Epidermal melanocyte (primary cell): ENCODE data around the gene YTHDC1.
"Not testable (repeated sequence)": the region's sequence is repeated elsewhere in the genome, so short reads cannot be mapped to it uniquely, and the experiment has no call there.

Experiments
- DNase-seq: peaks from one replicate; pipeline ENCODE4 v3.0.0; 2011; ENCODE audit warnings: low spot score; ENCODE audit not compliant: insufficient read length

YTHDC1 gene

DNA sequence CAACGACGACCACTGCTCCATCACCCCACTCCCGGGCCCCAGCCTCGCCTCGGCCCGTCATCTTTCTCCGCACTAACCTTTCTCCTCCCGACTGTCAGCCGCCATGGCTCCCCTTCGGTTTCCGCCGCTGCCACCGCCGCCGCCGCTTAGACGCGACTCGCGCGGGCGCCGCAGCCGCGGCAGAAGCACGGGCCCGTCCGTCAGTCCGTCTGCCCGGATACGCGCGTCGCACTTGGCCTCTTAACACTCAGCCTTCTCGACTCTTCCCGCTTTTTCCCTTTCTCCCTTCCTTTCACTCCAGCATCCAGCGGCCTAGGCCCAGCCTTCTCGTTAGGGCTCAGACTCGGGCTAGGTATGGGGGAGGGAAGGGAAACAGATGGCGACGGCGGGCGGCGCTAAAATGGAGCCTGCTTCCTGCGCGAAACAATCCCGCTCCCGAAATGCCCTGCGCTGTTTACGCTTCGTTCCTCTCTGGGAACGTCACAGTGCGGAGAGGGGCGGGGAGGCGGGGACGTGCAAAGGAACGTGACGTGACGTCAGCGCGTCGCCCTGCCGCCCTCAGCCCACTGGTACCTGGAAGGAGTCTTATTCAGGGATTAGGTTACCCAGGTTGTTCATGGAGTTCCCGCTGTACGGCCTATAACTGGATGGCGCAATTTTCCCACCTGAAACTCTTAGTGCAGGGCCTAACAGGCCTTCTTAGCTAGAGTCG, at the start of gene YTHDC1:
YTHDC1 (minus strand) TSS at position 442 of the 712 bp plus-strand sequence; CDS start at position 105, 337 bp downstream.
- peak; percentile 84 for DNase-seq

DNA sequence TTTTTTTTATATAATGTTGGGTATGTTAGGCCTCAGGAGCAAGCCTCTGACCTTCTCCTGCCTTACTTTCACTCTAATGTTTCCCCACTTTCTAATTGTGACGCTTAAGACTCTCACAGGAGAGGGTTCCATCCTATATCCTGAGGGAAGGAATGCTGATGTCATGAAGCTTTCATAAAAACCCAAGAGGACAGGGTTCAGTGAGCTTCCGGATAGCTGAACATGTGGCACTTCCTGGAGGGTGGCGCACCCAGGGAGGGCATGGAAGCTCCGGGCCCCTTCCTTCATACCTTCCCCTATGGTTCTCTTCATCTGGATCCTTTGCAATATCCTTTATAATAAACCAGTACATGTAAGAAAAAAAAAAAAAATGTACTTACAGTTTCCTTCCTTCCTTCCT, 49.4 kb upstream of the YTHDC1 start:
- DNase-seq = no peak

DNA sequence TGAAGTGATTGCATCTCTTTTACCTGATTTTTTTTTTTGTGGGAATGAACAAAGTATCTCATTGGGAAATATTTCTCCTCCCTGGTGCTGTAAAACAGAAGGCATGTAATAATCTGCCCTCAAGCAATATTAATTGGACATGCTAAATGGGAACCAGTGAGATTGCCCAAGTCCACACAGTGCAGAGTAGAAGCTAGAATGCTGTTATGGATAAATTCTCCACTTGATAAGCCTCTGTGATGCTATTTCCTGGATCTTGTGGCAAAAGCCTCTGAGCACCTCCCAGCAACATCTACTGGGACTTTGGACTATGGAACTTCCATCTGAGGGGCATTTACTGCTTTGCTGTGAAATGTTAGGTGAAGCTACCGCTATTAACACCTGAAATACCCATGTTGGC, 46.9 kb upstream of the YTHDC1 start:
- no peak for DNase-seq

DNA sequence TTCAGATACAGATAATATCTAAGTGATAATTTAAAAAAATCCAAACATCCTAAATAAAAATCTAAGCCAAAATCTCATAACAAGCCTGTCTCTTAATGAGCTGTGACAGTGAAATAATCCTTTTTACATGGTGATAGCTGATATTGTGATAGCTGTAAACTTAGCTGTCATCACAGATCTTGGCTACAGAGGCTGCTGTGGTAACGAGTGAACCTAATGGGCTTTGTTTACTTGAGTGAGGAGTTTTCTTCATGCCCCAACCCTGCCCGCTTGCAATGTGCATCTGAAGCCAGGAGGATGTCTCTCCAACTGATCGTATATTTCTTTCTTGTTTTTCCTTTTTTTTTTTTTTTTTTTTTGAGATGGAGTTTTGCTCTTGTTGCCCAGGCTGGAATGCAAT, 41.5 kb upstream of the YTHDC1 start:
- DNase-seq = no peak

DNA sequence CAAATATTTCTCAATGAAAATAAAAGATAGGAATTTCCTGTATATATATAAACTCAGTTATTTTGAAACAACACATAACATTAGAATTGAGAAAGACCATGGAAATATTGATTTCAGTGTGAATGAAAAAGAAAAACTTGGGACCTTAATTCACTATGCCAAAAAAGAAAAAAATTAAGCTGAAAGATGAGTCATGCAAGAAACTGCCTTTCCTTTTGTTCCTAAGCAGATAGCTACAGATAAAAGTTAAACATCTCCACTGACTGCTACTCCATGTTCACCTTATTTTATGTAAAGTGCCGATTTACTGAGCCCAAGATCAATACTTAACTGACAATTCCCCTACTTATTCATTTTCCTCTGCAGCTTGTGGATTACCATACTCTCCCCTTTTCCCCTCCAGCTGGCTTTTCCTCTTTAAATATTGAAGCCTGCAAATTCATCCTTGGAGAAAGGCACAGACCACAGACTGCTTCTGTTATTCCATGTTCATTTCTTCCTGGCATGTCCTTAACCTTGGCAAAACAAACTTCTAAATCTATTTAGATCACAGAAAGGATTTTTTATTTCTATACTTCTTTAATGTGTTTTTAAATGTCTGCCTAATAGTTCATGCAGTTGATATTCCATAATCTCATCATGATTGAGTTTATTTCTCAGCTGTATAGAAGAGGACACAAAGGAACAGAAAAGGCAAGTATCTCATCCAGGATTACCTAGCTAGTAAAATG, 40.5 kb upstream of the YTHDC1 start:
- no peak for DNase-seq

DNA sequence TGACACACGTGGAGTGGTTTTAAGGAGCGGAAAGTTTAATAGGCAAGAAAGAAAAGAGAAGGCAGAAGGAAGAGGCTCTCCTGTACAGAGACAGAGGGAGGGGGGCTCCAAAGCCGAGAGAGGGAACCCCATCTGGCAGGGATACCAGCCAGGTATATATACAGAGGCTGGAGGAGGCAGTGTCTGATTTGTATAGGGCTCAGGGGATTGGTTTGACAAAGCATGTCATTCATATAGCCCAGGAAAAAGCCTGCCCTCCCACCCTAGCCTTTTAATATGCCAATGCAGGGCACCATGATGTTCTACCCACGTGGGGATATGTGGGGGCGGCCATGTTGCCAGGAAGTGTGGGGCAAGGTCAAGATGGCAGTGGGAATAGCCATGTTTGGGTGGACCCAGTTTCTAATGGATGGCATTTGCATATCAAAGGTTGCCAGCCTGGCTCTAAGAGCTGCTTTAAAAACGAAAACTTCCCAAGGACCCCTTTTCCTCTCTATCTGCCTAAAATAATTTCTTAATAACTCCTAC, 39.6 kb upstream of the YTHDC1 start:
- not testable (repeated sequence) for DNase-seq

DNA sequence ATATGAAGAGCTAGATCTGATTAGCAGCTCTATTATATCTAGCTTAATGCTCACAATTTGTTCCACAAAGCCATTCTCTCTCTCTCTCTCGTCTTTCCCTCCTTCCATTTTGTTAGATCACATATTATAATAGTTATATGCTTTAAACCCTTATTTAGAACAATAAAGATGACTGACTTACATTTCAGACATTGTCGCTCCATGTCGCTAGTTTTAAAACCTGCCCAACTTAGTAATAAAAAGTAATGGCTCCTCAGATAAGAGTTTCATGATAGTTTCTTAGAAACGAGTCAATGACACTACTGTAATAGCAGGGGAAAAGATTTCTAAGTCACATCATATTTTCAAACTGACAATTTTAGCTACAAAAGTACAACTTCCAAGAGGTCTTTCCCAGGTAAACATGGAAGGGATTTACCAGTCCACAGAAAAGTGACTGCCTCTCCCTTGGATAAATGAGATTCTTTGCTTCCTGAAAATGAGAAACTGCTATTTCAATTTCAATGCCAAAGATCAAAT, 38.5 kb upstream of the YTHDC1 start:
- no peak for DNase-seq

DNA sequence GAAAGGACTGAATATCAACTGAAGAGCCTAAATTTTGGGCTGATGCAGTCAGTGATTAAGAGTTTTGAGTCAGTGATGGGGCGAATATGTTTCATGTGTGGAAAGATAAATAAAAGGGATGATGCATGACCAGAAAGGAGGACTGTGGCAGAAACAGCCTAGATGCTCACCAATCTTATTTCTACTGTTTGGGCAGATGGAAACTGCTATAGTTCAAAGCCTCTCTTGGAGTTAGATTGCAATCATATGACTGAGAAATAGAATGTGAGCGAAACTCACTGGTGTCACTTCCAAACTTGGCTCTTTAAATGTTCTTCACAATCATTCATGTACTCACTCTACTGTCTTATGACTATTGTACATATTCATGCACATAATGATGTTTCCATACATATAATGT, 35.4 kb upstream of the YTHDC1 start:
- DNase-seq = no peak

DNA sequence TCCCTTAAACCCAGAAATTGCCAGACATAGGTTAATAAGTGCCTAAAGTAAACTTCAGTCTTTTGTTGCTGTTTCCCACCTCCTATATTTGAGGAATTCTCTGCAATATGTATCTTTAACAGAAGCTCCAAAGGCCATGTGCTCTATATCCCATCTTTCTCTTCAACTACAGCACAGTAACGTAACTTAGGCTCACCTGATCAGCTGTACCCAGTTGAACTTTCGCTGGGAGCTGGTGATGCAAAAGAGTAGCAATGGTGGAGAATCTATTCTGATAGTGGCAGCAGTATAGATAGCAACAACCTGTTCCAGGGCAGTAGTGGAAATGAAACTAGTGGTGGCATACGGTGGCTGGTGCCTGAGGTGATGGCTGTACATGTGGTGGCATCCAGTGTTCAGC, 33.2 kb upstream of the YTHDC1 start:
- DNase-seq = no peak

DNA sequence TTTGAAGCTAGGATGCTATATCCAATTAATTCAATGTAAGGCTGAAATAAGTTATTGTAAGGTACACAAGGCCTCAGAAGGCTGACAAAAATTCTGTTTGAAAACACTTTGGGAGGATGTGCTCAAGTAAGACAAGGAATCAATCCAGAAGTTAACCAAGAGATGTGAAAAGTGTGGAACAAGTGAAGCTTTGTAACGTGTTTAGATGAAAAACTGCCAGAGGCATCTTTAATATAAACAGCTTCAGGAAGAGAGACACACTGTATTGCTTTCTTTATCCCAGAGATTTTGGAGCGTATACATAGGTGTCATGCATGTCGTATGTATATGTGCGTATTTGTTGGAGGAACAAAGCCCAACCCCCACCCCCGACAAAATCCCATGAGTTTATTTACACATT, 28.3 kb upstream of the YTHDC1 start:
- DNase-seq = no peak

DNA sequence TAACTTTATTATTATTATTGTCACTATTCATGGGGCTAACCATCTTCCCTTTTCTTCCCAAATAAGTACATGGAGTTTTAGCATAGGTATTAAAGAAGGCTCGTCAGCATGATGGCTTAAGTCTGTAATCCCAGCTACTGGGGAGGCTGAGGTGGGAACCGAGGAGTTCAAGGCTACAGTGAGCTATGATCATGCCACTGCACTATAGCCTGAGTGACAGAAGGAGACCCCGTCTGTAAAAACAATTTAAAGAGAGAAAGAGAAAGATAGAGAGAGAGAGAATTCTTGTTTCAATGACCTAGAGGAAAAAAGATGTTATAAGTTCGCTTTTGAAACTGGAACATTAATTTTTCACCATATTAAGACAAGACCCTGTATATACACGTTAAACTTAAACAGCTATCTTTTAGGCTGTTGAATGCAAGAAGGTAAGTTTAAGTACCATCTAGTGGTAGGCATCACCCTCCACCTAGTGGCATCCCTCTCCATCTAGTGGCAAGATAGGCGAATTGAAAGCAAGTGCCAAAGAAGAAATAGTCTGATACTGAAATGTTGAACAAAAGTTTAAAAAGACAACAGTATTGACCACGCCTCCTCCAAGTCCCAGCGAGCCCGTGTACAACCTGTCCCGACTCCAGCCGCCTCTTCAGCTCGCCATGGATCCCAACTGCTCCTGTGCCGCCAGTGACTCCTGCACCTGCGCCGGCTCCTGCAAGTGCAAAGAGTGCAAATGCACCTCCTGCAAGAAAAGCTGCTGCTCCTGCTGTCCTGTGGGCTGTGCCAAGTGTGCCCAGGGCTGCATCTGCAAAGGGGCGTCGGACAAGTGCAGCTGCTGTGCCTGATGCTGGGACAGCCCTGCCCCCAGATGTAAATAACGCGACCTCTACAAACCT, 26.0 kb upstream of the YTHDC1 start:
- peak; percentile 26 for DNase-seq

DNA sequence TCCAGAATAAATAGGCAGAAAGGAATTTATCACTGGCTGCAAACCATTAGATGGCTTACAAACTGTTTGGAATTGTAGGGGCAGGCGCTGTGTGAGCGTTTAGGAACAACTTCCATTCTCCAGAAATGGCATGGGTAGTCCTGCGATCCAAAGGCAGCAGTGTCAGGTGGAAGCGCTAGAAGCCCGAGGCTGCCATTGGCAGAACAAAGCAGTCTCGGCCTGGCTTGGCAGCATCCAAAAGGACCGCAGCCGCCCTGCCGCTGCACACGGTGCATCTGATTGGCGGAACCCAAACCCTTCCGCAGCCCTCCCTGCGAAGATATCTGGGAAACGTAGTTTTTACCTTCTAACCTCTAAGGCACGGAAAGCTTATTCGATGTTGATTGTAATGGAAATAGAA, 23.6 kb upstream of the YTHDC1 start:
- peak; percentile 24 for DNase-seq

DNA sequence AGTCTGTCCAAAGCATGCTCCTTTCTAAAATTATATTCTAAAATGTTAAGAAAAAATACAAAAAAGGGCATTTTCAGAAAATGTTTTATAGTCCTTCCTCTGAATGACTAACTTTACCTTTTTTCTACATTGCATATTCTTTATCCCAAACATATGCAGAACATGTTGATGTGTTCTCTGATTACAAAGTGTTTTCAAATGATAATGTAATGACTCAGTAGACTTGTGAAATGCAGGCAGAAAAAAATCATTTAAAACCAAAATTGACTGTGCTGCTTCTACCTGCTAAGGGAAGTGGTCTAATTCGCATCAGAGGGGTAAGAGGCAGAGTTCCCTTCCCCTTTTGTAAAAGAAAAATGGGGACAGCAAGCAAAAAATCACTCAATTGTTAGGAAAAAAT, 22.7 kb upstream of the YTHDC1 start:
- no peak for DNase-seq

DNA sequence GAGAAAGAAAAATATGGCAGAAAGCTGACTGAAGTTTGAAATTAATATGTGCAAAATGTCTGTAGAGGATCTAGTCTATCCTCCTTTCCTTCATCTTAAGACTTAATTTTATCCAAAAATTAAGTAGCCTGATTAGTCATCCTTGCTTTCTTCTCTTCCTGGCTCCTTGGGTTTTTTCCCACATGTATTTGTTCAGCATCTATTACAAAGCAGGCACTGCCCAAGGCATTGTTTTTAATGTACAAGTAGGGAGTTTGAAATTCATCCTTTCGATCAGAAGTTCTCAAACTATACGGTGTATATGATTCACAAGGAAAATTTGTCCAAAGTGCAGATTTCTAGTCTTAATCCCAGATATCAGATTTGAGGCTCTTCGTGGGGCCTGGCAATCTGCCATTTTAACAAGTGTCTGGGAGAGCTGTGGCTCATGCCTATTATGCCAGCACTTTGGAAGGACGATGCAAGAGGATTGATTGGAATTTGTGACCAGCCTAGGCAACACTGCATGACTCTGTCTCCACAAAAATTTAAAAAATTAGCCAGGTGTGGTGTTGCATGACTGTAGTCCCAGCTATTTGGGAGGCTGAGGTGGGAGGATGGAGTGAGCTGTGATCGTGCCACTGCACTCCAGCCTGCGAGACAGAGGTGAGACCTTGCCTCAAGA, 19.4 kb upstream of the YTHDC1 start:
- no peak for DNase-seq

DNA sequence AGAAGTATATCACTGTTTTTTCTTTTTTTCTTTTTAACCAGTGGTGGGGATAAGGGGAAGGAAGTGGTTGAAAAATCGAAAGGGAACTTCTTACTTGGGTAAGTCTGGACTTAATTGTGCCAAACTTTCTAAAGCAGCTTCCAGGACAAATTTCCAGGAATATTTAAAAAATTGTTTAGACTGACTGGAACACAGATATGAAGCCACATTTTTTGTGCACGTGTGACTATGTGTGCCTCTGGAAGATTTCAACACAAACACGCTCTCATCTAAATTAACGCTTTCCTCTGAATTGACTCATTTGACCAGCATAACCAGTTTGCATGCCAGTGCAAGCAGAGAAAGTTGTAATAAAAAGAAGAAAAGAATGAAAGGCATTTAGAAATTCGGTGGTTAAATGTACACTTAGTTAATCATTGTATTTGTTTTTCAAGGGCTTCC, 18.8 kb upstream of the YTHDC1 start:
- no peak for DNase-seq

DNA sequence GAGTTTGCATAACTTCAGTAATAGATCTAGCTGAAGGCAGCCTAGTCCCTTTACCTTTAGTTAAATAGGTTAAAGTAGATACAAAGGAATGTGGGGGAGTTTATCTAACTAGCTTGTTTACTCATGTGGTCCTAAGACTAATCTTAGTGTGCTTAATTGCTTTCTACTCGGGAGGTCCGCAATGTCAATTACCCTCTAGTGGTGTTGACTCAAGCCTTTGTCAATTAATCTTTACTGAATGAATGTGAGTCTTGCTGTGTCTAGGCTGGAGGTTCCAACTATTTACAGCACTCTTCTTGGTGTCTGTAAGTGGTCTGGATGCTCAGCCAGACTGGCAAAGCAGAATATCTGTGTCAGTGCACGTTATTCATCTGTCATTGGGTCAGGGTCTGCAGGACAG, 17.9 kb upstream of the YTHDC1 start:
- DNase-seq = no peak

DNA sequence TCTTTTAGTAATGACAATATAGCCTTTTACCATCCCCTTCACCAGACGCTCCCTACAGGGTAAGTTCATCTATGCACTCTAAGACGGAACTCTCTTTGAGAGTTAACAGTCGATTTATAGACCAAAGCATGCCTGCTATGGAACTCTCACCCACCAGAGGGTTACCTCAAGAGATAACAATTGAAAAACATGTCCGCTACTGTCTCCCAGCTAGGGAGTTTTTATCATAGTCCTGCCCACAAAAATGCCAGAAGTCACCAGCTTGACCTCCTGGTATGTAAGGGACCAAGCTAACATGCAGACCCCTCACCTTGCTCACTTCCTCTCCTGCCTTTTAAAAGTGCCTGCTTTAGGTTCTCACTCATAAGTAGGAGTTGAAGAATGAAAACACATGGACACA, 16.7 kb upstream of the YTHDC1 start:
- no peak for DNase-seq

DNA sequence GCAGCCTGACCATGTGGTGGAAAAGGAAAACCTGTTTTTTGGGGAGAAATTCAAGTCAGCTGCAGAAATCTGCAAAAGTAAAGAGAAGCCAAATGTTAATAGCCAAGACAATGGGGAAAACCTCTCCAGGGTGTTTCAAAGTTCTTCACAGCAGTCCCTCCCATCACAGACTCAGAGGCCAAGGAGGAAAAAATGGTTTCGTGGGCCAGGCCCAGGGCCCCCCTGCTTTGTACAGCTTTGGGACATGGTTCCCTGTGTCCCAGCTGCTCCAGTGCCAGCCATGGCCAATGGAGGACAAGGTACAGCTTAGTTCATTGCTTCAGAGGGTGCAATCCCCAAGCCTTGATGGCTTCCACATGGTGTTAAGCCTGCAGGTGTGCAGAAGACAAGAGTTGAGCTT, 15.2 kb upstream of the YTHDC1 start:
- DNase-seq = no peak

DNA sequence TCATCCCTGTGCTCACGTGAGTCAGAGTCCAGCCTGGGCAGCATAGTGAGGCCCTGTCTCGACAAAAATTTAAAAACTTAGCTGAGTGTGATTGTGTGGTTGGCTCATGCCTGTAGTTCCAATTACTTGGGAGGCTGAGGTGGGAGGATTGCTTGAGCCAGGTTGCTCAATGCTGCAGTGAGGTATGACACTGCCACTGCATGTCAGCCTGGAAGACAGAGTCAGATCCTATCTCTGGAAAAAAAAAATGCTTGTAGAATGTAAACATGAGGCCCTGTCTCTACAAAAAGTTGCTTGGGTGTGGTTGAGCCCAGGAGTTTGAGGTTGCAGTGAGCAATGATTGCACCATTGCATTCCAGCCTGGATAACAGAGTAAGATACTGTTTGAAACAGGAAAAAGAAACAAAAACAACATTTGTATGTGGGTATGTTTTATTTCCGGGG, 11.3 kb upstream of the YTHDC1 start:
- no peak for DNase-seq

DNA sequence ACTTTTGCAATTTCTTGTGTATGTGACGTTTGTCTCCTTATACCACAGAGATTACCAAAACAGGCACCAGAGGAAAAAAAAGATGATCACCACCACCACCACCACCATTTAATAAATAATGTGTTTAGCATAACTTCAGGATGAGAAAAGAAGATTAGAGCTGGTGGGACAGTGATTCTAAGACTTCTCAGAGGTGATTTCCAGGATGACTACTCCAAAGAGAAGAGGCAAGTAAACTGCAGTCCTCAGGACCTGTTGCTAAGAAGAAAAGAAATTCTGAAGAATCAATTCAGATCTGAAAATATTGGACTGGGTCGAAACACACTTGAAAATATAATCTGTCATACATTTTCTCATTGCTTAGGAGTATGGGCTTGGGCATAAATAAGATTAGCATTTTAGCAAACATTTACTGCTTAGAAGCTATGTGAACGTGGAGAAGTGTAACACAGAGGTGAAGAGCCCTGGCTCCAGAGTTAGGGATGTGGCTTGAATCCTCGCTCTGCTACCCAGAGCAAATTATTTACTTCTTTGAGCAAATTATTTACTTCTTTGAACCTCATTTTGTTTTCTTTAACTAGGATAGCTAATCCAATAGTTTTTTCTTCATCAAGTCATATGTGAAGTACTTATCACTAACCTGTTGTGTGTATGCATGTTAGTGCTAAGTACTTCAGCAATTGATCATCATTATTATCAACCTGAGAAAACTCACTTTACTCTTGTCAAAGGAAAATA, 10.5 kb upstream of the YTHDC1 start:
- no peak for DNase-seq
